ENCODE data around the gene TYW3. TPM values are rescaled to one million over a fixed set of nuclear protein-coding genes. Genes with fewer than 3 reads are reported as not detected.

Gene TYW3
- total and polyA plus RNA-seq, 2 donors (not counting 1 experiment from before 2014, with no cell fraction given): 6.9 to 22.6 TPM

DNA sequence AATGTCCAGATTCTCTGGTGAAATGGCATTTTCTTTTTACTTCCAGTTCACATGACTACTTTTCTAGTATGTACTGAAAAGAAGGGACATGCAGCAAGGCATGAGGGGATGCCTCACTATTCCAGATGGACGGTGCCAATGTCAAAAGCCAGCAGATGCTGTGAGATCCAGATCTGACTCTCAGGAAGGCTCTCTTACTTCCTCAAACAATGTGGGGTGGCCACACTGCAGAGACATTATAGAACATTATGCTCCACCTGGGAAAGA, 17.8 kb upstream of the TYW3 start:
- H3K27ac ChIP-seq (ENCODE audit: low read length in 2 of 2): no peak overlapping the region

GRCh38 chr1:74715806-74716205, 17.1 kb upstream of the TYW3 start:
- Mint-ChIP-seq H3K27ac (no peak overlapping the region), H3K27me3 (no peaks in the 10 kb centered on the region), H3K4me3 (no peak overlapping the region), H3K4me1 (no peaks in the 10 kb centered on the region), H3K9me3 (ENCODE audit: insufficient read depth) (no peaks in the 10 kb centered on the region)
- WGBS (ENCODE audit: insufficient coverage): 100% methylated on average over 1 of the region's 6 CpGs
- Histone ChIP-seq H3K4me3 (ENCODE audit: control extremely low read depth in 1 of 5, extremely low read depth in 1 of 5, insufficient read depth in 1 of 5, low read depth in 2 of 5, low read length in 4 of 5) (no peak overlapping the region), H3K9ac (ENCODE audit: low read length) (no peak overlapping the region), H4K20me1 (ENCODE audit: control insufficient read depth, insufficient read depth, low read length, poor library complexity, severe bottlenecking) (no peaks in the 10 kb centered on the region), H3K27me3 (replicated peaks in 1 of 4; ENCODE audit: control extremely low read depth in 1 of 4, control insufficient read depth in 3 of 4, insufficient read depth in 4 of 4, low read length in 3 of 4) (no peaks in the 10 kb centered on the region), H3K27ac (ENCODE audit: low read length in 2 of 2) (no peak overlapping the region), H3K79me2 (ENCODE audit: control insufficient read depth, insufficient read depth, low read length) (no peaks in the 10 kb centered on the region), H3K36me3 (replicated peaks in 1 of 2; ENCODE audit: control extremely low read depth in 1 of 2, control insufficient read depth in 1 of 2, extremely low read depth in 1 of 2, insufficient read depth in 2 of 2, low read length in 1 of 2) (peaks cover 8 to 21% of the 10 kb centered on the region in 2 experiments), H3K4me2 (replicated peaks; ENCODE audit: low read depth, low read length, poor library complexity, severe bottlenecking) (no peak overlapping the region), H3K9me3 (ENCODE audit: control extremely low read depth in 1 of 3, control insufficient read depth in 2 of 3, insufficient read depth in 1 of 3, low read length in 2 of 3) (no peaks in the 10 kb centered on the region), H2AFZ (ENCODE audit: insufficient read depth, low read depth, low read length, poor library complexity, severe bottlenecking) (no peak overlapping the region), H3K4me1 (ENCODE audit: control insufficient read depth in 2 of 2, insufficient read depth in 2 of 2, low read length in 2 of 2) (no peaks in the 10 kb centered on the region)
- TF ChIP-seq EZH2 (IDR thresholded peaks at IDR 0.05; ENCODE audit: borderline replicate concordance, insufficient read depth, low read depth, low read length, poor library complexity, severe bottlenecking) (no peak), CTCF (IDR thresholded peaks at IDR 0.05) (no peak)
- DNase-seq (no peak), ATAC-seq (ENCODE audit: low read depth) (no peak)
- CTCF ChIA-PET: no interaction called here
- intact Hi-C loops (cut with micrococcal nuclease): no loop called here
- POLR2A ChIA-PET: no interaction called here

More for the DNA sequence above, 17.8 kb upstream of the TYW3 start:
- Histone ChIP-seq H3K4me2 (replicated peaks; ENCODE audit: low read depth, low read length, poor library complexity, severe bottlenecking) (no peak overlapping the region), H3K4me3 (ENCODE audit: control extremely low read depth in 1 of 5, extremely low read depth in 1 of 5, insufficient read depth in 1 of 5, low read depth in 2 of 5, low read length in 4 of 5) (no peak overlapping the region), H3K9ac (ENCODE audit: low read length) (no peak overlapping the region), H3K4me1 (ENCODE audit: control insufficient read depth in 2 of 2, insufficient read depth in 2 of 2, low read length in 2 of 2) (no peaks in the 10 kb centered on the region), H3K27me3 (replicated peaks in 1 of 4; ENCODE audit: control extremely low read depth in 1 of 4, control insufficient read depth in 3 of 4, insufficient read depth in 4 of 4, low read length in 3 of 4) (no peaks in the 10 kb centered on the region), H3K9me3 (ENCODE audit: control extremely low read depth in 1 of 3, control insufficient read depth in 2 of 3, insufficient read depth in 1 of 3, low read length in 2 of 3) (no peaks in the 10 kb centered on the region), H3K79me2 (ENCODE audit: control insufficient read depth, insufficient read depth, low read length) (no peaks in the 10 kb centered on the region), H3K36me3 (replicated peaks in 1 of 2; ENCODE audit: control extremely low read depth in 1 of 2, control insufficient read depth in 1 of 2, extremely low read depth in 1 of 2, insufficient read depth in 2 of 2, low read length in 1 of 2) (peaks cover 8 to 20% of the 10 kb centered on the region in 2 experiments), H4K20me1 (ENCODE audit: control insufficient read depth, insufficient read depth, low read length, poor library complexity, severe bottlenecking) (no peaks in the 10 kb centered on the region), H2AFZ (ENCODE audit: insufficient read depth, low read depth, low read length, poor library complexity, severe bottlenecking) (no peak overlapping the region)
- H3K4me3 Mint-ChIP-seq: no peak overlapping the region
- ATAC-seq (ENCODE audit: low read depth): no peak
- H3K27ac Mint-ChIP-seq: no peak overlapping the region
- H3K4me1 Mint-ChIP-seq: no peaks in the 10 kb centered on the region
- intact Hi-C loops (cut with micrococcal nuclease): no loop called here
- CTCF ChIA-PET: no interaction called here
- 100% methylated on average over 1 of the region's 1 CpG for WGBS (ENCODE audit: insufficient coverage)
- POLR2A ChIA-PET: no interaction called here
- TF ChIP-seq EZH2 (IDR thresholded peaks at IDR 0.05; ENCODE audit: borderline replicate concordance, insufficient read depth, low read depth, low read length, poor library complexity, severe bottlenecking): no peak
- TF ChIP-seq CTCF (IDR thresholded peaks at IDR 0.05): no peak
- DNase-seq: no peak
- H3K9me3 Mint-ChIP-seq (ENCODE audit: insufficient read depth): no peaks in the 10 kb centered on the region
- no peaks in the 10 kb centered on the region for H3K27me3 Mint-ChIP-seq
